Transverse colon (tissue), 4 donors: Measurements from ENCODE around the gene BOK. TPM values are rescaled to one million over a fixed set of nuclear protein-coding genes. Genes with fewer than 3 reads are reported as not detected.
"Not testable (repeated sequence)": the region's sequence is repeated elsewhere in the genome, so short reads cannot be mapped to it uniquely, and the experiment has no call there.

Experiments
- DNase-seq: peaks from one replicate; pipeline ENCODE4 v3.0.0-alpha.2; 2019
- H3K27ac ChIP-seq, 4 donors: fragments of 200-600 bp; sonication (generic); 2 replicates each; pipeline ENCODE4 v1.5.1; 2016 to 2018; ENCODE audit warnings: inconsistent platforms in 4 of 4
- H3K27me3 ChIP-seq: fragments of 200-600 bp; sonication (generic); 2 replicates; pipeline ENCODE4 v1.5.1; 2017; ENCODE audit warnings: inconsistent platforms
- H3K36me3 ChIP-seq, 4 donors: fragments of 200-600 bp; sonication (generic); 2 replicates each; pipeline ENCODE4 v1.5.1; 2017 to 2019; ENCODE audit warnings: inconsistent platforms in 4 of 4
- H3K4me1 ChIP-seq, 4 donors: fragments of 200-600 bp; sonication (generic); 2 replicates each; pipeline ENCODE4 v1.5.1; 2017 to 2020; ENCODE audit warnings: inconsistent platforms in 4 of 4
- H3K4me3 ChIP-seq, 4 donors: fragments of 200-600 bp; sonication (generic); 1 replicate in 1 of 4; 2 replicates in 3 of 4; pipeline versions ENCODE4 v1.5.1 to v1.6.1; 2017 to 2019; ENCODE audit warnings: inconsistent platforms in 4 of 4
- H3K9me3 ChIP-seq, 2 donors: fragments of 200-600 bp; sonication (generic); 2 replicates each; pipeline ENCODE4 v1.5.1; 2017 to 2019; ENCODE audit warnings: inconsistent platforms in 2 of 2
- CTCF ChIP-seq, 5 experiments: fragments of 200-600 bp in 3 of 5; fragments of 450-650 bp in 2 of 5; sonication (generic) in 3 of 5; IDR thresholded peaks; 1 replicate in 2 of 5; 2 replicates in 3 of 5; pipeline ENCODE4 v1.5.1; 2016 to 2017; ENCODE audit warnings: antibody characterized with exemption in 5 of 5, inconsistent platforms in 3 of 5, mild to moderate bottlenecking in 2 of 5, moderate library complexity in 1 of 5
- EP300 ChIP-seq: sonication (generic); formaldehyde crosslinking; IDR thresholded peaks from one replicate; pipeline ENCODE4 v1.6.1; 2017; ENCODE audit warnings: antibody characterized with exemption, low read depth
- POLR2A ChIP-seq: fragments of 450-650 bp; IDR thresholded peaks from one replicate; pipeline ENCODE4 v1.6.1; 2016; ENCODE audit warnings: antibody characterized with exemption, mild to moderate bottlenecking, moderate library complexity
- POLR2AphosphoS5 ChIP-seq, 3 donors: sonication (generic); formaldehyde crosslinking; IDR thresholded peaks; one replicate each; pipeline ENCODE4 v1.6.1; 2016; ENCODE audit warnings: antibody characterized with exemption in 3 of 3
- WGBS, 2 donors: methylation state at CpG; one replicate each; pipeline ENCODE4 v1.1.5; 2018; ENCODE audit warnings: low coverage in 1 of 2; 5-methylcytosine and 5-hydroxymethylcytosine counted together
- in situ Hi-C, 4 donors: fragments of 200-750 bp; cut with MboI; loops; one replicate each; pipeline versions ENCODE4 v1.15.0 to v1.15.1; 2017; ENCODE audit warnings: low sequenced_read_pairs in 3 of 4, low pct_ligation_motif_present in 1 of 4, low pct_unique_long_range_greater_than_20kb in 1 of 4
- intact Hi-C: fragments of 100-400 bp; cut with DNase I; formaldehyde crosslinking; loops from one replicate; pipeline ENCODE4 v1.15.1; 2023; ENCODE audit warnings: low total_unique reads
- total RNA-seq, 4 donors: library from RNA; depleted of rRNA; stranded (reverse); fragments of >200 nt; gene quantifications; one replicate each; pipeline ENCODE4 v1.1.0, GENCODE V29; 2016

BOK gene
- total RNA-seq, 4 donors from 2014 or later, result 21.0 to 84.2 (median 24.4) TPM

- no peaks in the 10 kb centered on the region for H3K9me3 ChIP-seq
- no peak overlapping the region for H3K27ac ChIP-seq
- H3K4me3 ChIP-seq, result no peak overlapping the region
- H3K36me3 ChIP-seq, result no peaks in the 10 kb centered on the region
- TF ChIP-seq CTCF (IDR thresholded peaks at IDR 0.05) (no peak), POLR2A (no peak)
- 60 to 85% methylated on average over 2 to 20 of the region's 23 CpGs for WGBS, 2 donors
- intact Hi-C loops, result no loop called here
- no peaks in the 10 kb centered on the region for H3K27me3 ChIP-seq
- DNase-seq, result no peak
- no peaks in the 10 kb centered on the region for H3K4me1 ChIP-seq
- in situ Hi-C loops, result no loop called here
Observed at GRCh38 chr2:241570961-241571581, 12.5 kb downstream of the BOK start.

GRCh38 chr2:241571821-241572620 lies 13.5 kb downstream of the BOK start:
- Histone ChIP-seq H3K27ac (no peak overlapping the region), H3K36me3 (no peaks in the 10 kb centered on the region), H3K4me1 (no peaks in the 10 kb centered on the region), H3K9me3 (no peaks in the 10 kb centered on the region), H3K27me3 (no peaks in the 10 kb centered on the region), H3K4me3 (no peak overlapping the region)
- in situ Hi-C loops (no loop called here), intact Hi-C loops (no loop called here)
- no peak for TF ChIP-seq EP300
- TF ChIP-seq POLR2A, result no peak
- 91% methylated on average over 26 of the region's 27 CpGs; no CpG with 5 or more reads in 1 of the 2 donors for whole genome bisulfite sequencing, 2 donors
- DNase-seq, result no peak

- DNase-seq, in situ Hi-C loops, H3K27ac ChIP-seq, H3K4me1 ChIP-seq, H3K36me3 ChIP-seq, intact Hi-C loops, H3K9me3 ChIP-seq, H3K4me3 ChIP-seq, H3K27me3 ChIP-seq: not testable (repeated sequence)
- 93% methylated on average over 11 of the region's 20 CpGs; no CpG with 5 or more reads in 1 of the 2 donors for WGBS, 2 donors
Observed at GRCh38 chr2:241572915-241573651, 14.5 kb downstream of the BOK start.

- Histone ChIP-seq H3K36me3 (no peaks in the 10 kb centered on the region), H3K27ac (no peak overlapping the region), H3K9me3 (no peaks in the 10 kb centered on the region), H3K27me3 (no peaks in the 10 kb centered on the region), H3K4me3 (no peak overlapping the region), H3K4me1 (peaks cover 0 to 7% (median 5%) of the 10 kb centered on the region in 4 donors)
- in situ Hi-C loops (no loop called here), intact Hi-C loops (no loop called here)
- no peak for DNase-seq
- WGBS, 2 donors, result 86% methylated on average over 12 of the region's 12 CpGs; no CpG with 5 or more reads in 1 of the 2 donors
- TF ChIP-seq CTCF (IDR thresholded peaks at IDR 0.05), result no peak
Observed at GRCh38 chr2:241573741-241574140, 15.2 kb downstream of the BOK start.

GRCh38 chr2:241574911-241575623 lies 16.5 kb downstream of the BOK start:
- no peak for DNase-seq
- intact Hi-C loops, result no loop called here
- in situ Hi-C loops, result no loop called here

More at GRCh38 chr2:241574911-241575623, 16.5 kb downstream of the BOK start:
- no peak overlapping the region for H3K4me3 ChIP-seq
- no peak overlapping the region for H3K27ac ChIP-seq
- H3K27me3 ChIP-seq, result no peaks in the 10 kb centered on the region
- no peaks in the 10 kb centered on the region for H3K36me3 ChIP-seq
- peaks cover 0 to 7% (median 5%) of the 10 kb centered on the region in 4 donors for H3K4me1 ChIP-seq
- 86% methylated on average over 7 of the region's 7 CpGs; no CpG with 5 or more reads in 1 of the 2 donors for WGBS, 2 donors
- no peaks in the 10 kb centered on the region for H3K9me3 ChIP-seq
- TF ChIP-seq POLR2AphosphoS5 (IDR thresholded peaks at IDR 0.05), result no peak
- no peak for TF ChIP-seq EP300
- TF ChIP-seq CTCF (IDR thresholded peaks at IDR 0.05), result no peak
- no peak for TF ChIP-seq POLR2A
